ENCODE data around the gene KERA.

KERA gene

GRCh38 chr12:91040096-91040755 lies 17.6 kb downstream of the KERA start:
- Histone ChIP-seq H3K4me3 (ENCODE audit: low read depth, low read length) (no peak overlapping the region), H3K27me3 (ENCODE audit: insufficient read depth, low read depth, severe bottlenecking) (no peaks in the 10 kb centered on the region), H3K27ac (no peak overlapping the region), H3K36me3 (no peaks in the 10 kb centered on the region), H3K9me3 (ENCODE audit: severe bottlenecking) (peaks cover 2% of the 10 kb centered on the region)
- TF ChIP-seq, protein P1, sequence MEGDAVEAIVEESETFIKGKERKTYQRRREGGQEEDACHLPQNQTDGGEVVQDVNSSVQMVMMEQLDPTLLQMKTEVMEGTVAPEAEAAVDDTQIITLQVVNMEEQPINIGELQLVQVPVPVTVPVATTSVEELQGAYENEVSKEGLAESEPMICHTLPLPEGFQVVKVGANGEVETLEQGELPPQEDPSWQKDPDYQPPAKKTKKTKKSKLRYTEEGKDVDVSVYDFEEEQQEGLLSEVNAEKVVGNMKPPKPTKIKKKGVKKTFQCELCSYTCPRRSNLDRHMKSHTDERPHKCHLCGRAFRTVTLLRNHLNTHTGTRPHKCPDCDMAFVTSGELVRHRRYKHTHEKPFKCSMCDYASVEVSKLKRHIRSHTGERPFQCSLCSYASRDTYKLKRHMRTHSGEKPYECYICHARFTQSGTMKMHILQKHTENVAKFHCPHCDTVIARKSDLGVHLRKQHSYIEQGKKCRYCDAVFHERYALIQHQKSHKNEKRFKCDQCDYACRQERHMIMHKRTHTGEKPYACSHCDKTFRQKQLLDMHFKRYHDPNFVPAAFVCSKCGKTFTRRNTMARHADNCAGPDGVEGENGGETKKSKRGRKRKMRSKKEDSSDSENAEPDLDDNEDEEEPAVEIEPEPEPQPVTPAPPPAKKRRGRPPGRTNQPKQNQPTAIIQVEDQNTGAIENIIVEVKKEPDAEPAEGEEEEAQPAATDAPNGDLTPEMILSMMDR (IDR thresholded peaks at IDR 0.05; ENCODE audit: low read depth, low read length) = no peak
- no peak for DNase-seq

DNA sequence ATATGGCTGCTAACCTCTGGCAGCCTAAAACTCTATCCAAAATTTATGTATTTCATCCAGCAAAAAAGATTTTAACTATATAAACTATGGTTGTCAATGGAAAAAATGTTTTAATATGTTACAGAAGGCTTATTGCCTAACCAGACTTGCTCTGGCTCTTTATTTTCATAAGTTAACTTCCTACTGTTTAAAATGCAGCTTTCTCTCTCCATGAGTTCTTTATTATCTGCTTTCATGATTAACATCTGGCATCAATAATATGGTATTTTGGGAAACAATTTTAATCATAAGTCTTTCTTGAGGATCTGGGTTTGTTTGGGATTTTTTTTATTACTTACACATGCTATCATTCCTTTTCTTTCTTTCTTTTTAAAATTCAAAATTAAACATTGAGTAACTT lies 20.5 kb downstream of the KERA start:
- Histone ChIP-seq H3K9me3 (ENCODE audit: severe bottlenecking) (no peaks in the 10 kb centered on the region), H3K4me3 (ENCODE audit: low read depth, low read length) (no peak overlapping the region), H3K36me3 (no peaks in the 10 kb centered on the region), H3K27me3 (ENCODE audit: insufficient read depth, low read depth, severe bottlenecking) (no peaks in the 10 kb centered on the region), H3K27ac (no peak overlapping the region)
- DNase-seq = no peak
- TF ChIP-seq, protein P1 (IDR thresholded peaks at IDR 0.05; ENCODE audit: low read depth, low read length) = no peak

DNA sequence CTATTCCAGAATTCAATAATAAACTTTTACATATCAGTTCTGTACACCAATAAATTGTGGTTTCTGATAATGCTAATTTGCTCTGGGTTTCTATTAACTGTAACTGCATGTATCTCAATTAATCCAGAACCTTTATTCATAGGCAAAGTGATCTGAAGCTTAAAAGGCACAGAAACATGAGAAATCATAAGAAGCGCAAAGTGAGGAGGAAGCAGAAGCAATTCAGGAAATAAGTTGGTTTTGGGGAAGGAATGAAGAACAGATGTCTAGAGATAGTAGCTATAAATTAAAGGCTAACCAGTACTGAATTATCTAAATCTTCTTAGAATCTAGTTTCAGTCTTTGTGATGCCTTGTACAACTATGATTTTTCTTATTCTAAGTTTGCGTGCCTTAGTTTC lies 24.6 kb downstream of the KERA start:
- H3K4me3 ChIP-seq (ENCODE audit: low read depth, low read length) = no peak overlapping the region
- no peak for DNase-seq
- TF ChIP-seq, protein P1 (IDR thresholded peaks at IDR 0.05; ENCODE audit: low read depth, low read length) = no peak

GRCh38 chr12:91023326-91024004 lies 34.4 kb downstream of the KERA start:
- no peak for DNase-seq
- Histone ChIP-seq H3K4me3 (ENCODE audit: low read depth, low read length) (no peak overlapping the region), H3K27ac (no peak overlapping the region)

More for the DNA sequence above, 24.6 kb downstream of the KERA start:
- no peaks in the 10 kb centered on the region for H3K36me3 ChIP-seq
- no peaks in the 10 kb centered on the region for H3K27me3 ChIP-seq (ENCODE audit: insufficient read depth, low read depth, severe bottlenecking)
- H3K27ac ChIP-seq = no peak overlapping the region
- no peaks in the 10 kb centered on the region for H3K9me3 ChIP-seq (ENCODE audit: severe bottlenecking)

DNA sequence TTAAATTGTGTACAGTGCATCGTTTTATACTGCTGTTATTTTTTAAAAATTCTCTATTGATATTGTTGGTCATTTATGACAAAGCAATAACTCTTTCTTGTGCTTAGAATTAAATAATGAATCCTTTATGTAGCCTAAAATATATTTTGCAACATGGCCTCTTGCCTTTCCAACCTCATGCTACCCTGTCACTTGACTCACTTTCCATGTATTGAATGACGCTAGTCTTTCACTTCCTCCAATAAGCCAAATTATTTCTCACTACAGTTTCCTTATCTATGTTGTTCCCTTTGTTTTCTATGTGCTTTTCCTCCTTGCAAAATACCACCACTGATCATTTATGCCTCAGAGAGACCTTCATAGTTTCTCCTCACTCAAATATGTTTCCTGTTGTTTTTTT lies 36.7 kb downstream of the KERA start:
- Histone ChIP-seq H3K4me3 (ENCODE audit: low read depth, low read length) (no peak overlapping the region), H3K27ac (no peak overlapping the region), H3K9me3 (ENCODE audit: severe bottlenecking) (no peaks in the 10 kb centered on the region), H3K27me3 (ENCODE audit: insufficient read depth, low read depth, severe bottlenecking) (no peaks in the 10 kb centered on the region), H3K36me3 (no peaks in the 10 kb centered on the region)
- no peak for DNase-seq
- TF ChIP-seq, protein P1 (IDR thresholded peaks at IDR 0.05; ENCODE audit: low read depth, low read length) = no peak

More at GRCh38 chr12:91023326-91024004, 34.4 kb downstream of the KERA start:
- Histone ChIP-seq H3K9me3 (ENCODE audit: severe bottlenecking) (no peaks in the 10 kb centered on the region), H3K27me3 (ENCODE audit: insufficient read depth, low read depth, severe bottlenecking) (no peaks in the 10 kb centered on the region), H3K36me3 (no peaks in the 10 kb centered on the region)
- TF ChIP-seq, protein P1 (IDR thresholded peaks at IDR 0.05; ENCODE audit: low read depth, low read length) = no peak
